ENCODE data around the gene KCNE2. TPM values are rescaled to one million over a fixed set of nuclear protein-coding genes. Genes with fewer than 3 reads are reported as not detected.

The KCNE2 gene
- total and polyA plus RNA-seq, 2 experiments from 2014 or later, result 2.9 to 5.0 TPM

Other genes starting within 250 kb of the KCNE2 start
- 2.7 and 16.8 TPM in 2 replicates for gene SMIM11, start 11.5 kb downstream of the KCNE2 start, total RNA-seq
- 4.1 and 6.6 TPM in 2 replicates for gene SMIM11, start 11.5 kb downstream of the KCNE2 start, polyA plus RNA-seq
- gene SMIM34, start 59.9 kb downstream of the KCNE2 start, total RNA-seq, result not detected in 2 replicates
- gene SMIM34, start 59.9 kb downstream of the KCNE2 start, polyA plus RNA-seq, result 0.15 TPM in 1 of 2 replicates, not detected in the other
- gene KCNE1, start 148.2 kb downstream of the KCNE2 start, total RNA-seq, result 0.32 and 1.1 TPM in 2 replicates
- 0.48 and 1.3 TPM in 2 replicates for gene KCNE1, start 148.2 kb downstream of the KCNE2 start, polyA plus RNA-seq